ENCODE results near the gene CHFR. TPM values are rescaled to one million over a fixed set of nuclear protein-coding genes. Genes with fewer than 3 reads are reported as not detected.
"Not testable (repeated sequence)": the region's sequence is repeated elsewhere in the genome, so short reads cannot be mapped to it uniquely, and the experiment has no call there.

CHFR gene
- total RNA-seq, 1 donor: 24.3 TPM

- DNase-seq (ENCODE audit: low read depth): no peak
- no peak overlapping the region for H3K4me3 ChIP-seq (ENCODE audit: low read depth, low read length)
- no peak for TF ChIP-seq CTCF (IDR thresholded peaks at IDR 0.05; ENCODE audit: insufficient read depth, low read length)
Measured at GRCh38 chr12:132798836-132799235, 88.6 kb downstream of the CHFR start.

GRCh38 chr12:132797820-132798570, 89.4 kb downstream of the CHFR start:
- H3K4me3 ChIP-seq (ENCODE audit: low read depth, low read length): no peak overlapping the region
- no peak for TF ChIP-seq CTCF (IDR thresholded peaks at IDR 0.05; ENCODE audit: insufficient read depth, low read length)
- DNase-seq (ENCODE audit: low read depth): no peak

GRCh38 chr12:132795847-132796246, 91.6 kb downstream of the CHFR start:
- no peak for TF ChIP-seq CTCF (IDR thresholded peaks at IDR 0.05; ENCODE audit: insufficient read depth, low read length)
- H3K4me3 ChIP-seq (ENCODE audit: low read depth, low read length): no peak overlapping the region

GRCh38 chr12:132791940-132792339, 95.5 kb downstream of the CHFR start:
- not testable (repeated sequence) for DNase-seq (ENCODE audit: low read depth); H3K4me3 ChIP-seq (ENCODE audit: low read depth, low read length)

More at GRCh38 chr12:132795847-132796246, 91.6 kb downstream of the CHFR start:
- DNase-seq (ENCODE audit: low read depth): no peak

GRCh38 chr12:132789099-132789471, 98.3 kb downstream of the CHFR start:
- TF ChIP-seq CTCF (IDR thresholded peaks at IDR 0.05; ENCODE audit: insufficient read depth, low read length): no peak
- no peak overlapping the region for H3K4me3 ChIP-seq (ENCODE audit: low read depth, low read length)
- DNase-seq (ENCODE audit: low read depth): no peak

GRCh38 chr12:132788375-132789098, 98.9 kb downstream of the CHFR start:
- no peak overlapping the region for H3K4me3 ChIP-seq (ENCODE audit: low read depth, low read length)
- no peak for DNase-seq (ENCODE audit: low read depth)
- no peak for TF ChIP-seq CTCF (IDR thresholded peaks at IDR 0.05; ENCODE audit: insufficient read depth, low read length)

GRCh38 chr12:132787877-132788276, 99.5 kb downstream of the CHFR start:
- no peak for TF ChIP-seq CTCF (IDR thresholded peaks at IDR 0.05; ENCODE audit: insufficient read depth, low read length)
- DNase-seq (ENCODE audit: low read depth): no peak
- H3K4me3 ChIP-seq (ENCODE audit: low read depth, low read length): no peak overlapping the region
